Thoracic aorta (tissue), 2 donors: ENCODE data around the gene PAK5. TPM values are rescaled to one million over a fixed set of nuclear protein-coding genes. Genes with fewer than 3 reads are reported as not detected.

Experiments used
- ATAC-seq: fragments of 150-250 bp; one replicate; pipeline ENCODE4 v1.8.0; 2017; ENCODE audit warnings: low read depth; ENCODE audit not compliant: insufficient number of reproducible peaks, low FRiP score
- DNase-seq: peaks from one replicate; pipeline ENCODE4 v3.0.0-alpha.2; 2020; ENCODE audit warnings: low spot score
- H3K27ac ChIP-seq, 2 donors: fragments of 200-600 bp; sonication (generic); 1 replicate in 1 of 2; 2 replicates in 1 of 2; pipeline ENCODE4 v1.5.1; 2016; ENCODE audit warnings: mild to moderate bottlenecking in 2 of 2, moderate library complexity in 2 of 2
- H3K27me3 ChIP-seq: fragments of 200-600 bp; sonication (generic); replicated peaks from 2 replicates; pipeline ENCODE4 v1.6.0; 2016; ENCODE audit warnings: mild to moderate bottlenecking; ENCODE audit not compliant: insufficient read depth
- H3K36me3 ChIP-seq: fragments of 200-600 bp; sonication (generic); one replicate; pipeline ENCODE4 v1.5.1; 2016
- H3K4me1 ChIP-seq, 2 donors: fragments of 200-600 bp; sonication (generic); 1 replicate in 1 of 2; 2 replicates in 1 of 2; pipeline versions ENCODE4 v1.5.1 to v1.6.0; 2016; ENCODE audit warnings: low read depth in 2 of 2, mild to moderate bottlenecking in 1 of 2; ENCODE audit not compliant: control insufficient read depth in 1 of 2
- H3K4me3 ChIP-seq: fragments of 200-600 bp; sonication (generic); 2 replicates; pipeline ENCODE4 v1.5.1; 2016; ENCODE audit warnings: mild to moderate bottlenecking
- H3K9me3 ChIP-seq: fragments of 200-600 bp; sonication (generic); 2 replicates; pipeline ENCODE4 v1.5.1; 2016
- total RNA-seq, 2 donors: library from RNA; depleted of rRNA; stranded (reverse); fragments of >200 nt; gene quantifications; one replicate each; pipeline versions ENCODE4 v1.1.0 to v1.2.3, GENCODE V29; 2016
- TF ChIP-seq, protein P1 (sequence below): fragments of 200-600 bp; sonication (generic); IDR thresholded peaks from one replicate; pipeline ENCODE4 v1.5.1; 2019; ENCODE audit warnings: antibody characterized with exemption

Gene PAK5
- total RNA-seq, 2 donors from 2014 or later, result not detected

DNA sequence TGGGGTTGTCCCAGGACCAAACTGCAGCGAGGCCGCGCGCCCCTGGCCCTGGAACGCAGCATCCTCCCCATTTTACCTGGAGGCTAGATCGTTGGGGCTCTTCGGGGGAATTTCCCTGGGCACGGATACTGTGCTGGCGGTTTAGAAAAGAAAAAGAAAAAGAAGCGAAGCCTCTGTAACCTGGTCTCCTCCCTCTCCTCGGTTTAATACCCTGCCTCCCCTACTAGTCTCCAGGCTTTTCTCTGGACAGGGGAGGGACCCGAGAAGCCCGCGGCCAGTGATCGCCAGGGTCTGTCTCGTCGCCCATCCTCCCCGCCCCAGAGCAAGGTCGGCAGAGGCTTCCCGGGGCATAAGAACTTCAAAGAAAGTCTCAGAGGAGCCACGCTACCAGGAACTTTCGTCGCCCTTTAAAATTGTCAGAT is 330.6 kb downstream of the PAK5 start:
- no peaks in the 10 kb centered on the region for H3K36me3 ChIP-seq
- no peaks in the 10 kb centered on the region for H3K9me3 ChIP-seq
- no peak overlapping the region for H3K4me3 ChIP-seq
- DNase-seq, result no peak
- no peaks in the 10 kb centered on the region for H3K27me3 ChIP-seq
- peaks cover 0 to 12% of the 10 kb centered on the region in 2 donors for H3K4me1 ChIP-seq
- ATAC-seq, result no peak
- TF ChIP-seq, protein P1, sequence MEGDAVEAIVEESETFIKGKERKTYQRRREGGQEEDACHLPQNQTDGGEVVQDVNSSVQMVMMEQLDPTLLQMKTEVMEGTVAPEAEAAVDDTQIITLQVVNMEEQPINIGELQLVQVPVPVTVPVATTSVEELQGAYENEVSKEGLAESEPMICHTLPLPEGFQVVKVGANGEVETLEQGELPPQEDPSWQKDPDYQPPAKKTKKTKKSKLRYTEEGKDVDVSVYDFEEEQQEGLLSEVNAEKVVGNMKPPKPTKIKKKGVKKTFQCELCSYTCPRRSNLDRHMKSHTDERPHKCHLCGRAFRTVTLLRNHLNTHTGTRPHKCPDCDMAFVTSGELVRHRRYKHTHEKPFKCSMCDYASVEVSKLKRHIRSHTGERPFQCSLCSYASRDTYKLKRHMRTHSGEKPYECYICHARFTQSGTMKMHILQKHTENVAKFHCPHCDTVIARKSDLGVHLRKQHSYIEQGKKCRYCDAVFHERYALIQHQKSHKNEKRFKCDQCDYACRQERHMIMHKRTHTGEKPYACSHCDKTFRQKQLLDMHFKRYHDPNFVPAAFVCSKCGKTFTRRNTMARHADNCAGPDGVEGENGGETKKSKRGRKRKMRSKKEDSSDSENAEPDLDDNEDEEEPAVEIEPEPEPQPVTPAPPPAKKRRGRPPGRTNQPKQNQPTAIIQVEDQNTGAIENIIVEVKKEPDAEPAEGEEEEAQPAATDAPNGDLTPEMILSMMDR, result no peak
- no peak overlapping the region for H3K27ac ChIP-seq

DNA sequence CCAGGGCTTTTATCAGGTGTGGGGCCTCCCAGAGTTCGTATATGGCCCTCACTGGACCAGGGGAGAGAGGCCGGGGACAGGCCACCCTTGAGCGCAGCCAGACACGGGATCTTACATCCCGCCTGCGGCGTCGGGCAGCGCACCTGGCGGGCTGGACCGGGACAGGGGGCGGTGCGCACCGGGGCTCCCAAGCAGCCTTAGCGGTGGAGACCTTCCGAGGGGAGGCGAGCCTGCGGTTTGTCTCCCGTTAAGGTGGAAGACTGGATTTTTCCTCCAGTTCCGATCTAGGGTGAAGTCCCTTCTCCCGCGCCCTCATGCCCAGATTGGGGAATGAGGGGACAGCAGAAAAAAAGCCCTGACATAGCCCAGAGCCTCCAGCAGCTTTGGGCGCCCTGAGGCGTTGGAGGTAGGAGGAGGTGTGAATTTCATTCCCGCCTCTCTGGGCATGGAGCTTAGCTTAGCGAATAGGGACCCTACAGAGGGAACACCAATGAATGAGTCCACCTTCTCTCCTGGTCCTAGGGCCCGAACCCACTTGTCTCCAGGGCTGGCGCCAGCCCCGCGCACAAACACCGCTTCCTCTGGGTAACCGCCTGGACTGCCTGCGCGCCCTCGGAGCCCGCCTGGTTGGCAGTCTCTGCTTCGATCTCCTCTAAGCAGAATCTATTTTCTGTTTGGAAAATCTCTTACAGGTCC is 331.2 kb downstream of the PAK5 start:
- Histone ChIP-seq H3K4me1 (peaks cover 0 to 12% of the 10 kb centered on the region in 2 donors), H3K27me3 (no peaks in the 10 kb centered on the region), H3K9me3 (no peaks in the 10 kb centered on the region), H3K27ac (no peak overlapping the region), H3K4me3 (no peak overlapping the region), H3K36me3 (no peaks in the 10 kb centered on the region)
- TF ChIP-seq, protein P1, result no peak
- DNase-seq, result no peak
- no peak for ATAC-seq

- H3K27me3 ChIP-seq, result no peaks in the 10 kb centered on the region
- H3K4me3 ChIP-seq, result peak overlapping the region; percentile 39
- TF ChIP-seq, protein P1, result no peak
- no peaks in the 10 kb centered on the region for H3K36me3 ChIP-seq
- no peak overlapping the region for H3K27ac ChIP-seq
- H3K9me3 ChIP-seq, result no peaks in the 10 kb centered on the region
- H3K4me1 ChIP-seq, result peaks cover 0 to 12% of the 10 kb centered on the region in 2 donors
- no peak for ATAC-seq
- DNase-seq, result no peak
These were observed 331.9 kb downstream of the PAK5 start for GRCh38 chr20:9506964-9507369.

DNA sequence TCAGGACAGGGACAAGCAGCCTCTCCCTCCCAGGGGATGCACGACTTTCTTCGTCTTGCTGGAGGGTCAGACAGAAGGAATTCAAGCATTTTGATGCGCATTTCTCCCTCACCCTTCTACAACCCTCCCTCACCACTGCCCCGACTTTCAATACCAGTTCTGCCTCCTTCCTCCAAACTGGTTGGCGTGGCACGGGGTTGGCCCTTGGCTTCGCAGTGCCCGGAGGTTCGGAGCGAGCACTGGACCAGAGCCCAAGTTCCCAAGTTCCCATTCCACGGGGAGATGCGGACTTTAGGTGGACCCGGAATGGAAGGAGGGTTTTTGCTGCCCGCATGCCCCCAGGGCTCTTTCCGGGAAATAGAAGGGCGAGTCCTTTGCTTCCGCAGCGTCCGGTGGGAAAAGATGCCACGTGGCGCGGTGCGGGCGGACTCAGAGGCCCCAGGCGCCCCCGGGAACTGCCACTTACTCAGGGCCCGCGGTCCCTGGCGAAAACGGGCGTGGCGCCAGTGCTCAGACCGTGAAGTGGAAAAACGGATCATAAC is 332.5 kb downstream of the PAK5 start:
- Histone ChIP-seq H3K36me3 (no peaks in the 10 kb centered on the region), H3K9me3 (no peaks in the 10 kb centered on the region), H3K27ac (no peak overlapping the region), H3K27me3 (no peaks in the 10 kb centered on the region), H3K4me3 (peak overlapping the region; percentile 39), H3K4me1 (peaks cover 0 to 12% of the 10 kb centered on the region in 2 donors)
- ATAC-seq (no peak), DNase-seq (no peak)
- TF ChIP-seq, protein P1, result no peak

GRCh38 chr20:9503526-9504245 is 335.2 kb downstream of the PAK5 start:
- no peaks in the 10 kb centered on the region for H3K36me3 ChIP-seq
- DNase-seq, result no peak
- no peak overlapping the region for H3K27ac ChIP-seq
- no peaks in the 10 kb centered on the region for H3K9me3 ChIP-seq
- H3K4me1 ChIP-seq, result peaks cover 0 to 12% of the 10 kb centered on the region in 2 donors
- no peak for ATAC-seq
- TF ChIP-seq, protein P1, result no peak
- H3K27me3 ChIP-seq, result no peaks in the 10 kb centered on the region
- no peak overlapping the region for H3K4me3 ChIP-seq
